ENCODE measurements around the gene S1PR5.
A peak's percentile ranks its signal among the peaks of the same experiment; 100 is the strongest.
"Not testable (repeated sequence)": the region's sequence is repeated elsewhere in the genome, so short reads cannot be mapped to it uniquely, and the experiment has no call there.

Gene S1PR5

DNA sequence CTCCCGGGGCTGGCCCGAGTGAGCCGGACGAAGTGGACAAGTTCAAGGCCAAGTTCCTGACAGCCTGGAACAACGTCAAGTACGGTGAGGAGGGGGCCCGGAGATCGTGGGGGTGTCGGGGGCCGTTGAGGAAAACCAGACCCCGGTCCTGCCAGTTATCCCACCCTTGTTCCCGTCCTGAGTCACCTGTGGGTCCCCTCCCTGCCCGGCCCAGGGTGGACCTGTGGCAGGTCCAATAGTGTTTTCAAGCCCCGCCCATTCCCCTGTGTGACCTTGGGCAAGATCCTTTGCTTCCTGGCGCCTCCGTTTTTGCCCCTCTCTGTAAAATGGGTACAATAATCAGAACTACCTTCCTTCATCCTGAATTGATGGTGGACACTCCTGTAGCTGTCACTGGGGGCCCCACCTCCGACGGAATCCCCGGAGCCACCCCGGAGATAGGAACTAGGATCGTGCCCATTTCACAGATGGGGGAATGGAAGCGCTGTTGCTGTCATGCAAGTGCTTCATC is 27.1 kb upstream of the S1PR5 start:
- DNase-seq (ENCODE audit: low read depth in 2 of 2): no peak

GRCh38 chr19:10543420-10544241 is 26.4 kb upstream of the S1PR5 start, which contains the start of gene ATG4D:
Gene ATG4D, plus strand, starts transcription at chr19:10543904. Its CDS starts 187 bp downstream, at chr19:10544091.
- peak; percentile 52 to 68 for DNase-seq (ENCODE audit: low read depth in 2 of 2)

DNA sequence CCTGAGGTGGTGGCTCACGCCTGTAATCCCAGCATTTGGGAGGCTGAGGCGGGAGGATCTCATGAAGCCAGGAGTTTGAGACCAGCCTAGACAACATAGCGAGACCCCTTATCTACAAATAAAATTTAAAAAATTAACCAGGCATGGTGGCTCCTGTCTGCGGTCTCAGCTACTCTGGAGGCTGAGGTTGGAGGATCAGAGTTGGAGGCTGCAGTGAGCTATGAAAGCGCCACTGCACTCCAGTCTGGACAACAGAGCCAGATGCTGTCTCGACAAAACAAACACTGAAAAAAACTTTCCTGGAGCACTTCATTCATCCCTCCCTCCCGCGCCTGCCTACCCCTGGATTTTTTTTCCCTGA is 25.8 kb upstream of the S1PR5 start:
- DNase-seq (ENCODE audit: low read depth in 2 of 2): no peak

GRCh38 chr19:10539016-10539415 is 21.8 kb upstream of the S1PR5 start:
- not testable (repeated sequence) for DNase-seq (ENCODE audit: low read depth in 2 of 2)

DNA sequence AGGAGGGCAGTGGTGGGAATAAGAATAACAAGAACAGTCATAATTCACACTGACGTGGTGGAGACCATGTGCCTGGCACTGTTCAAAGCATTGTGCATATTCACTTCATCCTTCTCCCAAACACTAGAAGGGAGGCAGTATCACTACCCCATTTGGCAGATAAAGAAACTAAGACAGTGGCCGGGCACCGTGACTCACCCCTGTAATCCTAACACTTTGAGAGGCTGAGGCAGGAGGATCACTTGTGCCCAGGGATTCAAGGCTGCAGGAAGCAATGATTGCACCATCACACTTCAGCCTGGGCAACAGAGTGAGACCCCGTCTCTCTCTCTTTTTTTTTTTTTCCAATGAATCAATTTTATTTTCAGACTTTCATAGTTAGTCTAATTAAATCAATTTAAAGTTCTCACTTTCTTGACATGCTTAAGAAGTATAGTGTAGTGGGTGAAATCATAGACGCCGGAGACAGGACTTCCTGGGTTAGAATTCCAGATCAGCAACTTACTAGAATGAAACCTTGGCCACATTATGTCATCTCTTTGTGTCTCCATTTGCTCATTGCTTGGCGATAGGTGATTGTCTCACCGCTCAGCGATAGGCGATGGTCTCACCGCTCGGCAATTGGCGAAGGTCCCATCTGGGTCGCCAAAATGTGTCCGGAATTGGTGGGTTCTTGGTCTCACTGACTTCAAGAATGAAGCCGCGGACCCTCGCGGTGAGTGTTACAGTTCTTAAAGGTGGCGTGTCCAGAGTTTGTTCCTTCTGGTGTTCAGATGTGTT is 21.1 kb upstream of the S1PR5 start:
- no peak for DNase-seq (ENCODE audit: low read depth in 2 of 2)

DNA sequence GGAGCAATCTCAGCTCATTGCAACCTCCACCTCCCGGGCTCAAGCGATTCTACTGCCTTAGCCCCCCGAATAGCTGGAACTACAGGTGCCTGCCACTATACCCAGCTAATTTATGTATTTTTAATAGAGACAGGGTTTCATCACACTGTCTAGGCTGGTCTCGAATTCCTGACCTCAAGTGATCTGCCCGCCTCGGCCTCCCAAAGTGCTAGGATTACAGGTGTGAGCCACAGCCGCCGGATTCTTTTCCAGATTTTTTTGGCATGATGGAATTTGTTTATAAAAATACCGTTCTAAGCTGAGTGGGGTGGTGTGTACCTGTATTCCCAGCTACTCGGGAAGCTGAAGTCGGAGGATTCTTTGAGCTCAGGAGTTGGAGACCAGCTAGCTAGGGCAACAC is 20.4 kb upstream of the S1PR5 start:
- DNase-seq (ENCODE audit: low read depth in 2 of 2): no peak

DNA sequence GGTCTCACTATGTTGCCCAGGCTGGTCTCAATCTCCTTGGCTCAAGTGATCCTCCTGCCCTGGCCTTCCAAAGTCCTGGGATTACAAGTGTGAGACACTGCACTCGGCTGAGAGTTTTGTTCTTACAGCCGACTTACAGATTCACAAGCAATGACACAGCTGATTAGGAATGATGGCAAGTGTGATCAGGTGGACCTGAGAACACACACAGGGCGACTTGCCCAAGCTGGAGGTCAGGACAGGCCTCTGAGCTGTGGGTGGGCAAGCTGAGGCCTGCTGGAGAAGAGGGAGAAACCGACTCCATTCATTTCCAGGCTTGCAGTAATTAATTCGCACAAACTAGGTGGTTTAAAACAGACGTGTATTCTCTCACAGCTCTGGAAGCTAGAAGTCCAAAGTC is 18.4 kb upstream of the S1PR5 start:
- no peak for DNase-seq (ENCODE audit: low read depth in 2 of 2)

DNA sequence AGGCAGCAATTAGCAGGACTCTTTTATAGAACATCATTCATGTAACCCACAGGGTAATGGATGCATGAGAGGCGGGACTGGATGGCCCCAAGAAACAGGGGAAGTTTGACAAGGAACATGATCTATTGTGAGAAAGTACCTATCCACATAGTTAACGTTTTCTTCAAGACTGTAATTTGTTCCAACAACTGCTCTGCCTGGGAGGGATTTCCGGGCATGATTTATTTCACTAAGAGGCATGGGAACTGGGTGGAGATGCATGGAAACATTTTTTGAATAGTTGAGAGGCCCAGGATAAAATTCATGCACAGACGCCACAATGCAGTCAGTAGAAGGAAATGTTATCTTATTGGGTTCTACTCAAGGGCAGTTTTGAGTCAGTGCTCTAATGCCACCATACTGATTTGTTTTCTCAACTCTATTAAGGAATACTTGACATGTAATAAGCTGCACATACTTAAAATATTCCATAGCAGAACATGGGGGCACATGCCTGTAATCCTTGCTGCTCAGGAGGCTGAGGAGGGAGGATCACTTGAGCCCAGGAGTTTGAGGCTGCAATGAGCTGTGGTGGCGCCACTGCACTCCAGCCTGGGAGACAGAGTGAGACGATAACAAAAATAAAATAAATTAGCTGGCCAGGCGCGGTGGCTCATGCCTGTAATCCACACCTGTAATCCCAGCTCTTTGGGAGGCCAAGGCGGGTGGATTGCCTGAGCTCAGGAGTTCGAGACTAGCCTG is 16.6 kb upstream of the S1PR5 start:
- no peak for DNase-seq (ENCODE audit: low read depth in 2 of 2)

GRCh38 chr19:10532457-10532856 is 15.2 kb upstream of the S1PR5 start:
- DNase-seq (ENCODE audit: low read depth in 2 of 2): no peak

GRCh38 chr19:10526887-10527286 is 9.6 kb upstream of the S1PR5 start:
- not testable (repeated sequence) for DNase-seq (ENCODE audit: low read depth in 2 of 2)

- DNase-seq (ENCODE audit: low read depth in 2 of 2): no peak
Measured at GRCh38 chr19:10525636-10526035, 8.4 kb upstream of the S1PR5 start.

- DNase-seq (ENCODE audit: low read depth in 2 of 2): no peak
Measured at GRCh38 chr19:10523135-10523636, 5.9 kb upstream of the S1PR5 start.

DNA sequence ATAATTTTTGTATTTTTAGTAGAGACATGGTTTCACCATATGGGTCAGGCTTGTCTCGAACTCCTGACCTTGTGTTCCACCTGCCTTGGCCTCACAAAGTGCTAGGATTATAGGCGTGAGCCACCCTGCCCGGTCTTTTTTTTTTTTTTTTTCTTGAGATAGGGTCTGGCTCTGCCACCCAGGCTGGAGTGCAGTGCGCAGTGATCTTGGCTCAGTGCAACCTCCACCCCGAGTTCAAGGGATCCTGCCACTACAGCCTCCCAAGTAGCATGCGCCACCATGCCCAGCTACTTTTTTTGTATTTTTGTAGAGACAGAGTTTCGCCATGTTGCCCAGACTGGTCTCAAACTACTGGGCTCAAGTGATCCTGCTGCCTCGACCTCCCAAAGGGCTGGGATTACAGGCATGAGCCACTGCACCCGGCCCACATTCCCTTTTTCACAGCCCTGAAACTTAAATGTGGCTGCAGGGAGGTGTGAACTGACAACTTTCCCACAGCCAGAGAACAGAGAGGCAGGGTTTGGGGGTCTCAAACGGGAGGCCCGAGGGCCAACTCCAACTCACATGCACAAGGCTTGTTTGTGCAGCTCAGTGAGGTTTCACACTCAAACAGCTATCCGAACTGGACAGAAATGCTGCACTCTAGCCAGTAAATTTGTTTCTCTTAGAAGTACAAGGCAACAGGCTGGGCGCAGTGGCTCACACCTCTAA is 4.4 kb upstream of the S1PR5 start:
- DNase-seq (ENCODE audit: low read depth in 2 of 2): no peak

DNA sequence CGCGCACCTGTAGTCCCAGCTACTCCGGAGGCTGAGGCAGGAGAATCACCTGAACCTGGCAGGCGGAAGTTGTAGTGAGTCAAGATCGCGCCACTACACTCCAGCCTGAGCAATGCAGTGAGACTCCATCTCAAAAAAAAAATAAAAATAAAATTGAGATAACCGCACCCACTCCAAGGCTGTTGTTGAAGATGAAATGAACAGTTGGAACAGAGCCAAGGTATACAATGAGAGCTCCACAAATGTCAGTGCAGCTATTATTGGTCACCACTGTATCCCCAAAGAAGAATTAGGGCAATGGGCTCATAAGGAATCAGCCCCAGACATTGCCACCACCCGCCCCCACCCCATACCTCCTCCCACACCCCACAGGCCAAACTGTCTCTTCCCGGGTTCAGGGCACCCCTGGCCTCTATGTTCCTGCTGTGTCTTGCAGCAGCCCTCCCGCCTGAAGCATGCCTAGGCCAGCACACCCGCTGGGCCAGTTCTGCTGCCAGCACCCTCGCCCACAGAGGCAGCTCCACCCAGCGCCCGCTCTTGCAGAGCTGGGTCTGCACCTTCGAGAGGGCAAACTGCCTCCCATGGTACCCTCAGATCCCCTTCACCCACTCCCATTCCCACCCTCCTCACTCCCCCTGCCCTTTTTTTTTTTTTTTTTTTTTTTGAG is 3.5 kb upstream of the S1PR5 start:
- DNase-seq (ENCODE audit: low read depth in 2 of 2): no peak

GRCh38 chr19:10519421-10519820 is 2.2 kb upstream of the S1PR5 start:
- no peak for DNase-seq (ENCODE audit: low read depth in 2 of 2)

- no peak for DNase-seq (ENCODE audit: low read depth in 2 of 2)
Measured at GRCh38 chr19:10518444-10519361, 1.5 kb upstream of the S1PR5 start.

- no peak for DNase-seq (ENCODE audit: low read depth in 2 of 2)
Measured at GRCh38 chr19:10517760-10518443, 655 bp upstream of the S1PR5 start.

DNA sequence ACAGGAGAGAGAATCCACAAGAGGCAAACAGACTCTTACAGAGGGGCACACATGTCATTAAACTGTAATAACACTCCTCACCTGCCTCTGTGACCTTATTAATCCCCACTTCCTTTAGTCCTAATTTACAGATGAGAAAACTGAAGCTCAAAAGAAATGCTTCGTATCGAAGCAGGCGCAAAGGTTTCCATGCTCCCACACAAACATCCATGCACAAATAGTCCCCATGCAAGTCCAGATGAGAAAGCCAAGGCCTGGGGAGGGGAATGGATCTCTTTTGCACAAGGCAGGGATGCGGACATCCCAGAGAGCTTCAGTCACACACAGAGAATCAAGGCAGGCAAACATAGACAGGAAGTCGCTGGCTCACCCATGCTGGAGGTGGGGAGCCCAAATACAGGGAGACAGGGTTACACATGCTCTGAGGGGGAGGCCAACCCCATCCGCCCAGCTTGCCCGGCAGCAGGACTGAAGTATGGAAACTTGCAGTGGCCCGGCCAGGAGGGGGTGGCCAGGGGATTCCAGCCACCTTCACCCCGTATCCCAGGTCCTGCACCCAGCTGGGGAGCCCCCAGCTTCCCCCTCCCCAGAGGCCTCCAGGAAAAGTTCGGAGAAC is 468 bp downstream of the S1PR5 start:
- DNase-seq (ENCODE audit: low read depth in 2 of 2): no peak

GRCh38 chr19:10516064-10516385 is 1.2 kb downstream of the S1PR5 start:
- no peak for DNase-seq (ENCODE audit: low read depth in 2 of 2)
